ENCODE results near the gene TCL1B.

Gene TCL1B

GRCh38 chr14:95690815-95691214, 4.6 kb downstream of the TCL1B start:
- no peak for TF ChIP-seq CTCF (conservative IDR thresholded peaks at IDR 0.05; ENCODE audit: control insufficient read depth, insufficient read depth, low read depth, low read length)
- no peak overlapping the region for H3K4me3 ChIP-seq (ENCODE audit: control insufficient read depth, low read depth, low read length)
- no peak for DNase-seq (ENCODE audit: low read depth)

- DNase-seq (ENCODE audit: low read depth): no peak
- TF ChIP-seq CTCF (conservative IDR thresholded peaks at IDR 0.05; ENCODE audit: control insufficient read depth, insufficient read depth, low read depth, low read length): no peak
- H3K4me3 ChIP-seq (ENCODE audit: control insufficient read depth, low read depth, low read length): no peak overlapping the region
These were observed 5.4 kb downstream of the TCL1B start for GRCh38 chr14:95691591-95691990.

- no peak overlapping the region for H3K4me3 ChIP-seq (ENCODE audit: control insufficient read depth, low read depth, low read length)
- no peak for DNase-seq (ENCODE audit: low read depth)
- no peak for TF ChIP-seq CTCF (conservative IDR thresholded peaks at IDR 0.05; ENCODE audit: control insufficient read depth, insufficient read depth, low read depth, low read length)
These were observed 5.9 kb downstream of the TCL1B start for GRCh38 chr14:95692109-95692508.

GRCh38 chr14:95695051-95695450, 8.8 kb downstream of the TCL1B start:
- DNase-seq (ENCODE audit: low read depth): no peak
- no peak for TF ChIP-seq CTCF (conservative IDR thresholded peaks at IDR 0.05; ENCODE audit: control insufficient read depth, insufficient read depth, low read depth, low read length)

GRCh38 chr14:95695913-95696312, 9.7 kb downstream of the TCL1B start:
- no peak for TF ChIP-seq CTCF (conservative IDR thresholded peaks at IDR 0.05; ENCODE audit: control insufficient read depth, insufficient read depth, low read depth, low read length)
- H3K4me3 ChIP-seq (ENCODE audit: control insufficient read depth, low read depth, low read length): no peak overlapping the region
- DNase-seq (ENCODE audit: low read depth): no peak

More at GRCh38 chr14:95695051-95695450, 8.8 kb downstream of the TCL1B start:
- no peak overlapping the region for H3K4me3 ChIP-seq (ENCODE audit: control insufficient read depth, low read depth, low read length)

- no peak for TF ChIP-seq CTCF (conservative IDR thresholded peaks at IDR 0.05; ENCODE audit: control insufficient read depth, insufficient read depth, low read depth, low read length)
- no peak for DNase-seq (ENCODE audit: low read depth)
- H3K4me3 ChIP-seq (ENCODE audit: control insufficient read depth, low read depth, low read length): no peak overlapping the region
These were observed 10.5 kb downstream of the TCL1B start for GRCh38 chr14:95696741-95697140.

GRCh38 chr14:95697764-95698163, 11.5 kb downstream of the TCL1B start:
- no peak overlapping the region for H3K4me3 ChIP-seq (ENCODE audit: control insufficient read depth, low read depth, low read length)
- no peak for DNase-seq (ENCODE audit: low read depth)
- no peak for TF ChIP-seq CTCF (conservative IDR thresholded peaks at IDR 0.05; ENCODE audit: control insufficient read depth, insufficient read depth, low read depth, low read length)
